HFFc6 (cell line): ENCODE data around the gene C1orf174. TPM values are rescaled to one million over a fixed set of nuclear protein-coding genes. Genes with fewer than 3 reads are reported as not detected.

Experiments
- DNase-seq: peaks from one replicate; pipeline ENCODE4 v3.0.0-alpha.2; 2018
- H3K27ac Mint-ChIP-seq: 2 replicates; pipeline ENCODE4 v1.8.0; 2020; ENCODE audit warnings: mild to moderate bottlenecking, mixed read lengths
- H3K27me3 Mint-ChIP-seq: 2 replicates; pipeline ENCODE4 v1.8.0; 2021; ENCODE audit warnings: mild to moderate bottlenecking, moderate library complexity, mixed read lengths; ENCODE audit not compliant: insufficient read depth
- H3K36me3 Mint-ChIP-seq: 2 replicates; pipeline ENCODE4 v1.8.0; 2021; ENCODE audit warnings: low read depth, mixed read lengths
- H3K4me1 Mint-ChIP-seq: 2 replicates; pipeline ENCODE4 v1.8.0; 2020; ENCODE audit warnings: low read depth, mixed read lengths
- H3K4me3 Mint-ChIP-seq: 2 replicates; pipeline ENCODE4 v1.8.0; 2020; ENCODE audit warnings: mild to moderate bottlenecking, moderate library complexity, mixed read lengths
- H3K9me3 Mint-ChIP-seq: 2 replicates; pipeline ENCODE4 v1.8.0; 2020; ENCODE audit warnings: mild to moderate bottlenecking, mixed read lengths
- total RNA-seq, 6 experiments: library from RNA; stranded (reverse); fragmentation: NEBNext Ultra II Directional; extraction: Animal tissue kit (Norgen Biotek cat#: 25700); gene quantifications; 2 replicates in 1 of 6; 3 replicates in 5 of 6; pipeline ENCODE4 v1.2.3, GENCODE V29; 2021
- TF ChIP-seq, protein P1 (sequence below): fragments of 200-600 bp; sonication (generic); IDR thresholded peaks from 2 replicates; pipeline ENCODE4 v1.5.0; 2021; ENCODE audit warnings: antibody characterized with exemption, mild to moderate bottlenecking

Gene C1orf174
- total RNA-seq, 6 experiments from 2014 or later = 19.2 to 23.5 (median 20.7) TPM

- Mint-ChIP-seq H3K36me3 (peaks cover 24% of the 10 kb centered on the region), H3K4me1 (peaks cover 43% of the 10 kb centered on the region), H3K27ac (no peak overlapping the region), H3K4me3 (no peak overlapping the region), H3K27me3 (no peaks in the 10 kb centered on the region; the same call in 1 of the 2 replicates), H3K9me3 (peaks cover 10% of the 10 kb centered on the region; the same call in 1 of the 2 replicates)
- TF ChIP-seq, protein P1, sequence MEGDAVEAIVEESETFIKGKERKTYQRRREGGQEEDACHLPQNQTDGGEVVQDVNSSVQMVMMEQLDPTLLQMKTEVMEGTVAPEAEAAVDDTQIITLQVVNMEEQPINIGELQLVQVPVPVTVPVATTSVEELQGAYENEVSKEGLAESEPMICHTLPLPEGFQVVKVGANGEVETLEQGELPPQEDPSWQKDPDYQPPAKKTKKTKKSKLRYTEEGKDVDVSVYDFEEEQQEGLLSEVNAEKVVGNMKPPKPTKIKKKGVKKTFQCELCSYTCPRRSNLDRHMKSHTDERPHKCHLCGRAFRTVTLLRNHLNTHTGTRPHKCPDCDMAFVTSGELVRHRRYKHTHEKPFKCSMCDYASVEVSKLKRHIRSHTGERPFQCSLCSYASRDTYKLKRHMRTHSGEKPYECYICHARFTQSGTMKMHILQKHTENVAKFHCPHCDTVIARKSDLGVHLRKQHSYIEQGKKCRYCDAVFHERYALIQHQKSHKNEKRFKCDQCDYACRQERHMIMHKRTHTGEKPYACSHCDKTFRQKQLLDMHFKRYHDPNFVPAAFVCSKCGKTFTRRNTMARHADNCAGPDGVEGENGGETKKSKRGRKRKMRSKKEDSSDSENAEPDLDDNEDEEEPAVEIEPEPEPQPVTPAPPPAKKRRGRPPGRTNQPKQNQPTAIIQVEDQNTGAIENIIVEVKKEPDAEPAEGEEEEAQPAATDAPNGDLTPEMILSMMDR = no peak
- no peak for DNase-seq
Measured at GRCh38 chr1:3894626-3895278, 5.3 kb downstream of the C1orf174 start.

DNA sequence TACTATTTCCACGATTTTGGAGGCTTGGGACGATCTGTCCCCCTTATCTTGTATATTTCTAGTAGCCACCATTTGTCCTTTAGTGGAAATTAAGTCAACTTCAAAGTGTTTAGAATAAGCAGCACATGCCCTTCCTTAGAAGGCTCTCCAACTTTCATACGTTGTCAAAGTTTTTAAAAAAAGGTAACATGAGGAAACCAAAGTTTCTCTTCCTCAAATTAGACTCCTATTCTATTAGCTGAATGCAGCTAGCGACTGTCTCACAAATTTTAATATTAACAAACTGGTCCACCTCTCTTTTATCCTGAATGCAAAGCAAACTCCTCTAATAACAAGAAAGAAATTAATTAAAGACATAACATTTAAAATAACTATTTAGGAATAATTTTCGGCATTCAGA is 6.9 kb downstream of the C1orf174 start:
- Mint-ChIP-seq H3K27me3 (no peaks in the 10 kb centered on the region; the same call in 1 of the 2 replicates), H3K36me3 (peaks cover 21% of the 10 kb centered on the region), H3K4me3 (no peak overlapping the region), H3K27ac (no peak overlapping the region), H3K9me3 (peaks cover 6% of the 10 kb centered on the region; the same call in 1 of the 2 replicates), H3K4me1 (peaks cover 31% of the 10 kb centered on the region)
- TF ChIP-seq, protein P1 = no peak
- no peak for DNase-seq

- Mint-ChIP-seq H3K9me3 (peaks cover 1% of the 10 kb centered on the region; the same call in 1 of the 2 replicates), H3K27ac (no peak overlapping the region; the same call in 1 of the 2 replicates), H3K4me1 (peaks cover 27% of the 10 kb centered on the region), H3K4me3 (no peak overlapping the region), H3K27me3 (no peaks in the 10 kb centered on the region; the same call in 1 of the 2 replicates), H3K36me3 (peaks cover 22% of the 10 kb centered on the region)
- no peak for DNase-seq
- TF ChIP-seq, protein P1 = no peak
Measured at GRCh38 chr1:3892748-3893147, 7.3 kb downstream of the C1orf174 start.

DNA sequence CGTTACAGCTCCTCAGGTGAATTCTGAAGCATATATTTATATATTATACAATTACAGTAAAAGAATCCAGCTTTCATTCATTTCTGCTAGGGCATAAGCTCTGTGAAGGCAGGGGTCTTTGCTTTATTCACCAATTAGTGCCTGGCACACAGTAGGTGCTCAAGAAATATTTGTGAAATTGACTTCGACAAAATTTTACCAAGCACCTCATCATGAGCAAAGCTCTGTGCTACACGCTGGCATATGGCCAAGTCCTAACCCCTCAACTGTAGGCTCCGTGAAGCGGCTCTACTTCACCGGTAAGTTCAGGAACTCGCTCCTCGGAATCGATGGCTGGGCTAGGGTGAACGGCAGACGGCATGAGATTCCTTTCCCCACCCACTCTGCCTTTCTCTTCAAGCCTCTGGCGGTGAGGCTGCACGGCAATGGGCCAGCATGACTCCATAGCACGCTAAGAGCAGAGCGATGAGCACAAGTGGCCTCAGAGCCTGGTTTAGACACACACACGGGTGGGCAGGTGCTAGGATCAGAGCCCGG is 8.7 kb downstream of the C1orf174 start:
- H3K27me3 Mint-ChIP-seq = no peaks in the 10 kb centered on the region; the same call in 1 of the 2 replicates
- TF ChIP-seq, protein P1 = no peak
- DNase-seq = no peak
- H3K36me3 Mint-ChIP-seq = peaks cover 16% of the 10 kb centered on the region; the same call in 1 of the 2 replicates
- peaks cover 13% of the 10 kb centered on the region for H3K4me1 Mint-ChIP-seq
- no peak overlapping the region for H3K4me3 Mint-ChIP-seq
- no peak overlapping the region for H3K27ac Mint-ChIP-seq
- H3K9me3 Mint-ChIP-seq = no peaks in the 10 kb centered on the region

- no peak overlapping the region for H3K27ac Mint-ChIP-seq
- DNase-seq = no peak
- TF ChIP-seq, protein P1 = no peak
- peaks cover 18% of the 10 kb centered on the region; the same call in 1 of the 2 replicates for H3K36me3 Mint-ChIP-seq
- H3K9me3 Mint-ChIP-seq = no peaks in the 10 kb centered on the region
- H3K27me3 Mint-ChIP-seq = no peaks in the 10 kb centered on the region; the same call in 1 of the 2 replicates
- peaks cover 6% of the 10 kb centered on the region for H3K4me1 Mint-ChIP-seq
- no peak overlapping the region for H3K4me3 Mint-ChIP-seq
Measured at GRCh38 chr1:3890389-3891328, 9.4 kb downstream of the C1orf174 start.
